GM12872 (cell line): Measurements from ENCODE around the gene ATP5ME.

Experiments used
- CTCF ChIP-seq: IDR thresholded peaks from 3 replicates; pipeline ENCODE4 v1.5.1; 2011; ENCODE audit warnings: low read depth, mild to moderate bottlenecking, low read length, moderate library complexity; ENCODE audit not compliant: insufficient read depth

The ATP5ME gene

GRCh38 chr4:636628-637159, 37.4 kb downstream of the ATP5ME start:
- no peak for TF ChIP-seq CTCF

- no peak for TF ChIP-seq CTCF
Observed at GRCh38 chr4:635851-636627, 38.0 kb downstream of the ATP5ME start.

GRCh38 chr4:634599-634985, 39.5 kb downstream of the ATP5ME start:
- TF ChIP-seq CTCF = no peak

- no peak for TF ChIP-seq CTCF
Observed at GRCh38 chr4:633976-634598, 40.0 kb downstream of the ATP5ME start.

GRCh38 chr4:633406-633805, 40.7 kb downstream of the ATP5ME start:
- TF ChIP-seq CTCF = no peak

- TF ChIP-seq CTCF = no peak
Observed at GRCh38 chr4:632926-633325, 41.1 kb downstream of the ATP5ME start.

- TF ChIP-seq CTCF = no peak
Observed at GRCh38 chr4:632196-632790, 41.8 kb downstream of the ATP5ME start.
